Stimulated activated naive CD8-positive, alpha-beta T cell treated with anti-CD3 and anti-CD28 coated beads, Interleukin-15, amount 100 ng/mL, for 72 hours (primary cell): ENCODE data around the gene SNRPB.

ENCODE experiments used
- ATAC-seq: fragments of 150-1000 bp; cut with Tn5 transposase; 2 replicates; pipeline ENCODE4 v1.10.0; 2021; ENCODE audit warnings: mild to moderate bottlenecking, moderate library complexity
- DNase-seq, 2 donors: peaks; one replicate each; pipeline ENCODE4 v3.0.0; 2021 to 2022
- H3K27ac Mint-ChIP-seq, 2 donors: one replicate each; pipeline ENCODE4 v1.8.0; 2022; ENCODE audit warnings: mild to moderate bottlenecking in 2 of 2, mixed read lengths in 2 of 2, moderate library complexity in 2 of 2
- H3K27me3 Mint-ChIP-seq: one replicate; pipeline ENCODE4 v1.8.0; 2022; ENCODE audit warnings: mixed read lengths
- H3K4me1 Mint-ChIP-seq: one replicate; pipeline ENCODE4 v1.8.0; 2022; ENCODE audit warnings: mild to moderate bottlenecking, mixed read lengths
- H3K4me3 Mint-ChIP-seq, 2 donors: one replicate each; pipeline ENCODE4 v1.8.0; 2022; ENCODE audit warnings: mild to moderate bottlenecking in 2 of 2, mixed read lengths in 2 of 2, moderate library complexity in 1 of 2
- H3K9me3 Mint-ChIP-seq, 2 donors: one replicate each; pipeline ENCODE4 v1.8.0; 2022; ENCODE audit warnings: mixed read lengths in 2 of 2

The SNRPB gene

GRCh38 chr20:2485080-2485479 is 14.5 kb upstream of the SNRPB start:
- Mint-ChIP-seq H3K9me3 (peaks cover 0 to 4% of the 10 kb centered on the region in 2 donors), H3K27me3 (no peaks in the 10 kb centered on the region), H3K4me1 (no peaks in the 10 kb centered on the region), H3K27ac (no peak overlapping the region), H3K4me3 (no peak overlapping the region)
- DNase-seq (no peak), ATAC-seq (no peak)

GRCh38 chr20:2483504-2483903 is 12.9 kb upstream of the SNRPB start:
- ATAC-seq, result no peak
- Mint-ChIP-seq H3K27me3 (no peaks in the 10 kb centered on the region), H3K9me3 (peaks cover 0 to 4% of the 10 kb centered on the region in 2 donors), H3K4me1 (no peaks in the 10 kb centered on the region), H3K4me3 (no peak overlapping the region), H3K27ac (no peak overlapping the region)
- no peak for DNase-seq

GRCh38 chr20:2480381-2480780 is 9.8 kb upstream of the SNRPB start:
- H3K27me3 Mint-ChIP-seq, result no peaks in the 10 kb centered on the region
- peaks cover 0 to 4% of the 10 kb centered on the region in 2 donors for H3K9me3 Mint-ChIP-seq
- DNase-seq, result no peak
- H3K4me1 Mint-ChIP-seq, result no peaks in the 10 kb centered on the region
- H3K27ac Mint-ChIP-seq, result no peak overlapping the region
- no peak overlapping the region for H3K4me3 Mint-ChIP-seq
- ATAC-seq, result no peak

GRCh38 chr20:2476742-2477615 is 6.4 kb upstream of the SNRPB start:
- Mint-ChIP-seq H3K4me1 (no peaks in the 10 kb centered on the region), H3K9me3 (peaks cover 0 to 4% of the 10 kb centered on the region in 2 donors), H3K4me3 (no peak overlapping the region), H3K27ac (no peak overlapping the region), H3K27me3 (no peaks in the 10 kb centered on the region)
- ATAC-seq, result no peak
- DNase-seq, result no peak

GRCh38 chr20:2475850-2476741 is 5.5 kb upstream of the SNRPB start:
- ATAC-seq (no peak), DNase-seq (no peak)
- Mint-ChIP-seq H3K4me3 (no peak overlapping the region), H3K27ac (no peak overlapping the region), H3K9me3 (peaks cover 0 to 2% of the 10 kb centered on the region in 2 donors), H3K27me3 (no peaks in the 10 kb centered on the region), H3K4me1 (peaks cover 7% of the 10 kb centered on the region)

GRCh38 chr20:2473516-2473915 is 2.9 kb upstream of the SNRPB start:
- DNase-seq (no peak), ATAC-seq (no peak)
- no peaks in the 10 kb centered on the region for H3K9me3 Mint-ChIP-seq
- peaks cover 29% of the 10 kb centered on the region for H3K4me1 Mint-ChIP-seq
- H3K27ac Mint-ChIP-seq, result no peak overlapping the region
- H3K27me3 Mint-ChIP-seq, result no peaks in the 10 kb centered on the region
- H3K4me3 Mint-ChIP-seq, result no peak overlapping the region

- H3K27me3 Mint-ChIP-seq, result no peaks in the 10 kb centered on the region
- peaks cover 61% of the 10 kb centered on the region for H3K4me1 Mint-ChIP-seq
- H3K27ac Mint-ChIP-seq, result peak overlapping the region; percentile 100
- no peaks in the 10 kb centered on the region for H3K9me3 Mint-ChIP-seq
- ATAC-seq, result peak; percentile 67
- peak overlapping the region; percentile 97 to 98 for H3K4me3 Mint-ChIP-seq
- DNase-seq, result peak; percentile 60 to 69
These were observed 582 bp downstream of the SNRPB start for GRCh38 chr20:2469991-2470422.

GRCh38 chr20:2468581-2469407 is 1.8 kb downstream of the SNRPB start:
- no peaks in the 10 kb centered on the region for H3K27me3 Mint-ChIP-seq

GRCh38 chr20:2467412-2467811 is 3.2 kb downstream of the SNRPB start:
- Mint-ChIP-seq H3K4me3 (peak overlapping the region; percentile 97 to 98), H3K27me3 (no peaks in the 10 kb centered on the region), H3K4me1 (peaks cover 77% of the 10 kb centered on the region), H3K9me3 (no peaks in the 10 kb centered on the region), H3K27ac (peak overlapping the region in 1 of 2 donors; percentile 88)
- ATAC-seq (no peak), DNase-seq (no peak)

More at GRCh38 chr20:2468581-2469407, 1.8 kb downstream of the SNRPB start:
- H3K9me3 Mint-ChIP-seq, result no peaks in the 10 kb centered on the region
- no peak for ATAC-seq
- DNase-seq, result no peak
- peak overlapping the region; percentile 73 to 89 for H3K27ac Mint-ChIP-seq
- H3K4me1 Mint-ChIP-seq, result peaks cover 64% of the 10 kb centered on the region
- H3K4me3 Mint-ChIP-seq, result peak overlapping the region; percentile 97 to 98

- Mint-ChIP-seq H3K27me3 (no peaks in the 10 kb centered on the region), H3K4me3 (no peak overlapping the region), H3K9me3 (no peaks in the 10 kb centered on the region), H3K27ac (peak overlapping the region; percentile 80 to 93), H3K4me1 (peaks cover 70% of the 10 kb centered on the region)
- DNase-seq (no peak), ATAC-seq (no peak)
These were observed 5.5 kb downstream of the SNRPB start for GRCh38 chr20:2465100-2465499.

GRCh38 chr20:2463616-2464365 is 6.8 kb downstream of the SNRPB start:
- DNase-seq (no peak), ATAC-seq (no peak)
- H3K27ac Mint-ChIP-seq, result peak overlapping the region in 1 of 2 donors; percentile 96
- H3K9me3 Mint-ChIP-seq, result no peaks in the 10 kb centered on the region
- peaks cover 60% of the 10 kb centered on the region for H3K4me1 Mint-ChIP-seq
- no peak overlapping the region for H3K4me3 Mint-ChIP-seq
- no peaks in the 10 kb centered on the region for H3K27me3 Mint-ChIP-seq

- Mint-ChIP-seq H3K27me3 (no peaks in the 10 kb centered on the region), H3K4me1 (peaks cover 47% of the 10 kb centered on the region), H3K9me3 (no peaks in the 10 kb centered on the region), H3K4me3 (no peak overlapping the region), H3K27ac (peak overlapping the region; percentile 1 to 89)
- DNase-seq, result no peak
- no peak for ATAC-seq
These were observed 8.1 kb downstream of the SNRPB start for GRCh38 chr20:2462484-2462883.

GRCh38 chr20:2460752-2461424 is 9.7 kb downstream of the SNRPB start:
- Mint-ChIP-seq H3K27me3 (no peaks in the 10 kb centered on the region), H3K27ac (no peak overlapping the region), H3K9me3 (no peaks in the 10 kb centered on the region), H3K4me1 (peaks cover 47% of the 10 kb centered on the region), H3K4me3 (no peak overlapping the region)
- DNase-seq, result no peak
- no peak for ATAC-seq
